ENCODE measurements around the gene PGM3. TPM values are rescaled to one million over a fixed set of nuclear protein-coding genes. Genes with fewer than 3 reads are reported as not detected.

PGM3 gene
- total and polyA plus RNA-seq, 7 donors: 7.2 to 16.2 (median 10.4) TPM

- WGBS, 2 donors: 82 to 93% methylated on average over 1 of the region's 1 CpG
- intact Hi-C loops (cut with DNase I): no loop called here
- H3K4me1 ChIP-seq: no peaks in the 10 kb centered on the region
- H3K27me3 ChIP-seq: no peaks in the 10 kb centered on the region
- H3K27ac ChIP-seq: no peak overlapping the region
- TF ChIP-seq POLR2A (IDR thresholded peaks at IDR 0.05) (no peak), EP300 (IDR thresholded peaks at IDR 0.05) (no peak), CTCF (IDR thresholded peaks at IDR 0.05) (no peak), POLR2AphosphoS5 (IDR thresholded peaks at IDR 0.05) (no peak)
- H3K36me3 ChIP-seq: peaks cover 0 to 84% (median 4%) of the 10 kb centered on the region in 4 donors
- H3K4me3 ChIP-seq: no peak overlapping the region
- no peaks in the 10 kb centered on the region for H3K9me3 ChIP-seq
- no peak for DNase-seq
These were observed 40.2 kb downstream of the PGM3 start for GRCh38 chr6:83152913-83153312.

- intact Hi-C loops (cut with DNase I): no loop called here
These were observed 42.0 kb downstream of the PGM3 start for GRCh38 chr6:83151114-83151513.

GRCh38 chr6:83138758-83139157 lies 54.3 kb downstream of the PGM3 start:
- H3K4me1 ChIP-seq: no peaks in the 10 kb centered on the region
- no peaks in the 10 kb centered on the region for H3K27me3 ChIP-seq
- TF ChIP-seq EP300 (IDR thresholded peaks at IDR 0.05) (no peak), CTCF (IDR thresholded peaks at IDR 0.05) (no peak), POLR2AphosphoS5 (IDR thresholded peaks at IDR 0.05) (no peak), POLR2A (IDR thresholded peaks at IDR 0.05) (no peak)
- intact Hi-C loops (cut with DNase I): no loop called here
- no peak overlapping the region for H3K27ac ChIP-seq
- no peak for DNase-seq
- no peak overlapping the region for H3K4me3 ChIP-seq
- peaks cover 6 to 93% (median 22%) of the 10 kb centered on the region in 4 donors for H3K36me3 ChIP-seq
- H3K9me3 ChIP-seq: no peaks in the 10 kb centered on the region
- 72 to 84% methylated on average over 3 of the region's 3 CpGs for WGBS, 2 donors

More at GRCh38 chr6:83151114-83151513, 42.0 kb downstream of the PGM3 start:
- Histone ChIP-seq H3K27me3 (no peaks in the 10 kb centered on the region), H3K27ac (no peak overlapping the region), H3K9me3 (no peaks in the 10 kb centered on the region), H3K4me3 (no peak overlapping the region), H3K36me3 (peaks cover 0 to 84% (median 5%) of the 10 kb centered on the region in 4 donors), H3K4me1 (no peaks in the 10 kb centered on the region)
- DNase-seq: no peak
- no peak for TF ChIP-seq POLR2AphosphoS5 (IDR thresholded peaks at IDR 0.05)
- TF ChIP-seq POLR2A (IDR thresholded peaks at IDR 0.05): no peak
- WGBS, 2 donors: 93 to 94% methylated on average over 2 of the region's 2 CpGs

GRCh38 chr6:83138118-83138722 lies 54.8 kb downstream of the PGM3 start:
- intact Hi-C loops (cut with DNase I): no loop called here
- DNase-seq: no peak
- Histone ChIP-seq H3K4me3 (no peak overlapping the region), H3K36me3 (peaks cover 6 to 89% (median 22%) of the 10 kb centered on the region in 4 donors), H3K4me1 (no peaks in the 10 kb centered on the region), H3K27me3 (no peaks in the 10 kb centered on the region), H3K9me3 (no peaks in the 10 kb centered on the region), H3K27ac (no peak overlapping the region)
- TF ChIP-seq EP300 (IDR thresholded peaks at IDR 0.05) (no peak), POLR2A (IDR thresholded peaks at IDR 0.05) (no peak), POLR2AphosphoS5 (IDR thresholded peaks at IDR 0.05) (no peak)
- WGBS, 2 donors: 21 to 80% methylated on average over 5 of the region's 5 CpGs

- H3K27me3 ChIP-seq: no peaks in the 10 kb centered on the region
- WGBS, 2 donors: 80 to 86% methylated on average over 3 of the region's 3 CpGs
- H3K27ac ChIP-seq: no peak overlapping the region
- TF ChIP-seq POLR2AphosphoS5 (IDR thresholded peaks at IDR 0.05) (no peak), POLR2A (IDR thresholded peaks at IDR 0.05) (no peak), EP300 (IDR thresholded peaks at IDR 0.05) (no peak), CTCF (IDR thresholded peaks at IDR 0.05) (no peak)
- no peak for DNase-seq
- peaks cover 0 to 88% (median 29%) of the 10 kb centered on the region in 4 donors for H3K36me3 ChIP-seq
- H3K4me1 ChIP-seq: no peaks in the 10 kb centered on the region
- intact Hi-C loops (cut with DNase I): no loop called here
- no peaks in the 10 kb centered on the region for H3K9me3 ChIP-seq
- H3K4me3 ChIP-seq: no peak overlapping the region
These were observed 60.9 kb downstream of the PGM3 start for GRCh38 chr6:83132121-83132520.

GRCh38 chr6:83127976-83128375 lies 65.1 kb downstream of the PGM3 start:
- H3K36me3 ChIP-seq: peaks cover 0 to 98% (median 35%) of the 10 kb centered on the region in 4 donors
- TF ChIP-seq EP300 (IDR thresholded peaks at IDR 0.05) (no peak), CTCF (IDR thresholded peaks at IDR 0.05) (no peak), POLR2A (IDR thresholded peaks at IDR 0.05) (no peak), POLR2AphosphoS5 (IDR thresholded peaks at IDR 0.05) (no peak)
- no peak for DNase-seq
- no peaks in the 10 kb centered on the region for H3K4me1 ChIP-seq
- intact Hi-C loops (cut with DNase I): no loop called here
- no peaks in the 10 kb centered on the region for H3K9me3 ChIP-seq
- no peaks in the 10 kb centered on the region for H3K27me3 ChIP-seq
- no peak overlapping the region for H3K4me3 ChIP-seq
- H3K27ac ChIP-seq: no peak overlapping the region
- 97 to 100% methylated on average over 2 of the region's 2 CpGs for WGBS, 2 donors
